Measurements from ENCODE around the gene FBXO21.
"Not testable (repeated sequence)": the region's sequence is repeated elsewhere in the genome, so short reads cannot be mapped to it uniquely, and the experiment has no call there.

FBXO21 gene

DNA sequence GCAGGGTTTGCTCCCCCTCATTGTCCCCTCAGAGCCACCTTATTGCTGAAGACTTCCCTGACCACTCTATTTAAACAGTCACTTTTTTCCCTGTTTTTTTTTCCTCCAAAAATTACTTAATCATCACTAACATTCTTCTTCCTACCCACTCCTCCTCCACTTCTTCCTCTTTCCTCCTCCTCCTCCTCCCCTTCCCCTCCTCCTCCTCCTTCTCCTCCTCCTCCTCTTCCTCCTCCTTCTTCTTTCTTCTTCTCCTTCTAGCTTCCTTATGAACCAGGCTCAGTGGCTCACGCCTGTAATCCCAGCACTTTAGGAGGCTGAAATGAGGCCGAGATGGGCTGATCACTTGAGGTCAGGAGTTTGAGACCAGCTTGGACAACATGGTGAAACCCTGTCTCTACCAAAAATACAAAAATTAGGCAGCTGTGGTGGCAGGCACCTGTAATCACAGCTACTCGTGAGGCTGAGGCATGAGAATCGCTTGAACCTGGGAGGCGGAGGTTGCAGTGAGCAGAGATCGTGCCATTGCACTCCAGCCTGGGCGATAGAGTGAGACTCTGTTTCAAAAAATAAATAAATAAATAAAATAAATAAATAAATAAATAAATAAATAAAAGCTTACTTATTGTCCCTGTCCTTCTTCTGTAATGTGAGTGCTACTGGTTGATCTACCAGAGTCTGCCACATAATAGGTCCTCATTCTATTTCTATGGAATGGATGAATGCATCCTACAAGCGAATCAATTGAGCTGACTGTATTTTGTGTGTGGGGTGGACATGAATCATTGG, 9.9 kb upstream of the FBXO21 start:
- not testable (repeated sequence) for H3K36me3 ChIP-seq (ENCODE audit: insufficient read depth, low read depth, low read length); H3K27ac ChIP-seq (ENCODE audit: low read length); H3K9me3 ChIP-seq (ENCODE audit: insufficient read depth, low read depth, low read length); H3K27me3 ChIP-seq (ENCODE audit: insufficient read depth, low read length); H3K9ac ChIP-seq (ENCODE audit: low read depth, low read length); H3K4me1 ChIP-seq (ENCODE audit: insufficient read depth, low read length); H3K4me3 ChIP-seq (ENCODE audit: low read length)

DNA sequence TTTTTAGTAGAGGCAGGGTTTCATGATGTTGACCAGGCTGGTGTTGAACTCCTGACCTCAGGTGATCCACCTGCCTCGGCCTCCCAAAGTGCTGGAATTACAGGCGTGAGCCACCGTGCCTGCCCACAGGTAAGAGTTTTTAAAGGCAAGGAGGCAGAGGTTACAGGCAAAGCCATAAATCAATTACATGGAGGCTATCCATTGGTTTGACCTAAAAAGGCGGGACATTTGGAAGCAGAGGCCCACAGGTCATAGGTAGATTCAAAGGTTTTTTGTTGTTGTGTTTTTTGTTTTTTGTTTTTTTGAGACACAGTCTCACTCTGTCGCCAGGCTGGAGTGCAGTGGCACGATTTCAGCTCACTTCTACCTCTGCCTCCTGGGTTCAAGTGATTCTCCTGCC, 6.1 kb upstream of the FBXO21 start:
- H3K4me1 ChIP-seq (ENCODE audit: insufficient read depth, low read length); H3K27ac ChIP-seq (ENCODE audit: low read length); H3K9ac ChIP-seq (ENCODE audit: low read depth, low read length); H3K36me3 ChIP-seq (ENCODE audit: insufficient read depth, low read depth, low read length); H3K4me3 ChIP-seq (ENCODE audit: low read length); H3K9me3 ChIP-seq (ENCODE audit: insufficient read depth, low read depth, low read length); H3K27me3 ChIP-seq (ENCODE audit: insufficient read depth, low read length): not testable (repeated sequence)

DNA sequence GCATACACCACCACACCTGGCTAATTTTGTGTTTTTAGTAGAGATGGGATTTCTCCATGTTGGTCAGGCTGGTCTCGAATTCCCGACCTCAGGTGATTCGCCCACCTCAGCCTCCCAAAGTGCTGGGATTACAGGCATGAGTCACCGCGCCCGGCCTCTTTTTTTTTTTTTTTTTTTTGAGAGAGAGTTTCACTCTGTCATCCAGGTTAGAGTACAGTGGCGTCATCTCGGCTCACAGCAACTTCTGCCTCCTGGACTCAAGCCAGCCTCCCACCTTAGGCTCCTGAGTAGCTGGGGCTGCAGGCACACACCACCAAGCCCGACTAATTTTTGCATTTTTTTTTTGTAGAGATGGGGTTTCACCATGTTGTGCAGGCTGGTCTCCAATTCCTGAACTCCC, 4.8 kb upstream of the FBXO21 start:
- H3K27ac ChIP-seq (ENCODE audit: low read length); H3K36me3 ChIP-seq (ENCODE audit: insufficient read depth, low read depth, low read length): not testable (repeated sequence)

DNA sequence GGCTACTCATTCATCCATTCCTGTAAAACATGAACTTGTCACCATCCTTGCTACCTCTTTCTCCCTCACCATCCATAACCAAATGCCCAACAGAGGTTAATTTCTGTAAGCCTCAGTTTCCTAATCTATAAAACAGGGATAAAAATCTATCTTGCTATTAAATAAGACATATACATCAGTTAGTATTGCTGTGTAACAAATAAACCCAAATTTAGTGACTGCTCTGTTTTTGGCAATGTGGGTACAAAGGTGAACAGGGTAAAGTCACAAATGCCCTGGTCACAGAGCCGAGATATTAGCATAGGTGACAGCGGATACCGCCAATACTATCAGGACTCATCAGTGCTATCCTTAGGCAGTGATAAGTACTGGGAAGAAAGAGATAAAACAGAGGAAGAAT, 3.6 kb upstream of the FBXO21 start:
- Histone ChIP-seq H3K9ac (ENCODE audit: low read depth, low read length) (no peak overlapping the region), H3K4me3 (ENCODE audit: low read length) (no peak overlapping the region), H3K27ac (ENCODE audit: low read length) (no peak overlapping the region), H3K36me3 (ENCODE audit: insufficient read depth, low read depth, low read length) (no peaks in the 10 kb centered on the region), H3K4me1 (ENCODE audit: insufficient read depth, low read length) (peaks cover 7% of the 10 kb centered on the region; the same call in 1 of the 2 replicates), H3K9me3 (ENCODE audit: insufficient read depth, low read depth, low read length) (no peaks in the 10 kb centered on the region; the same call in 1 of the 2 replicates), H3K27me3 (ENCODE audit: insufficient read depth, low read length) (no peaks in the 10 kb centered on the region; the same call in 1 of the 2 replicates)

More for the DNA sequence above, 4.8 kb upstream of the FBXO21 start:
- H3K4me3 ChIP-seq (ENCODE audit: low read length); H3K9me3 ChIP-seq (ENCODE audit: insufficient read depth, low read depth, low read length); H3K9ac ChIP-seq (ENCODE audit: low read depth, low read length); H3K27me3 ChIP-seq (ENCODE audit: insufficient read depth, low read length); H3K4me1 ChIP-seq (ENCODE audit: insufficient read depth, low read length): not testable (repeated sequence)

DNA sequence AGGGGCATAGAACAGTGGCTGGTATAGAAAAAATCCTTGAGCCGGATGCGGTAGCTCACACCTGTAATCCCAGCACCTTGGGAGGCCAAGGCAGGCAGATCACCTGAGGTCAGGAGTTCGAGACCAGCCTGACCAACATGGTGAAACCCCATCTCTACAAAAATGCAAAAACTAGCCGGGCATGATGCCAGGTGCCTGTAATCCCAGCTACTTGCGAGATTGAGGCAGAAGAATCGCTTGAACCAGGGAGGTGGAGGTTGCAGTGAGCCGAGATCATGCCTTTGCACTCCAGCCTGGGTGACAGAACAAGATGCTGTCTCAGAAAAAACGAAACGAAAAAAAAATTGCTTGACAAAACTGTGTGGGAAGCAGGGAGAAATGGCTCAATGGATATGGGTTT, 2.3 kb upstream of the FBXO21 start:
- H3K9me3 ChIP-seq (ENCODE audit: insufficient read depth, low read depth, low read length); H3K9ac ChIP-seq (ENCODE audit: low read depth, low read length); H3K36me3 ChIP-seq (ENCODE audit: insufficient read depth, low read depth, low read length); H3K27me3 ChIP-seq (ENCODE audit: insufficient read depth, low read length); H3K4me3 ChIP-seq (ENCODE audit: low read length); H3K27ac ChIP-seq (ENCODE audit: low read length): not testable (repeated sequence)
- H3K4me1 ChIP-seq (ENCODE audit: insufficient read depth, low read length), result peaks cover 12% of the 10 kb centered on the region; the same call in 1 of the 2 replicates

DNA sequence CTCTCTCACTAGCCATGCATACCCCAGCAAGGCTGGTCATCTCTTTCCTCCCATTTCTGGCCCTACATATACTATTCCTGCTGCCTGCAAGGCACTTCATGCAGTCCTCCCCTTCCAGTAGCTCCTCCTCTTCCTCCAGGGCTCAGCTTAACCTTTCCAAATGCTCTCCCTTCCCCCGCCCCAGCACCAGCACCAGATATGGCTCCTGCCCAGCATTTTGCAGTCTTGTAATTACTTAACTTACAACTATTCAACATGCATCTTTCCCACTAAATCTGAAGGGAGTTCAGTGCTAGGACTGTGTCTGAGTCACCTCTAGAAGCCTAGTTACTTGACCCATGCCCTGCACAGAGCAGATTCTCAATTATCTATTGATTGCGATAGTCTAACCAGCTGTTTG, 1.8 kb upstream of the FBXO21 start:
- Histone ChIP-seq H3K9me3 (ENCODE audit: insufficient read depth, low read depth, low read length) (no peaks in the 10 kb centered on the region; the same call in 1 of the 2 replicates), H3K27ac (ENCODE audit: low read length) (no peak overlapping the region), H3K27me3 (ENCODE audit: insufficient read depth, low read length) (no peaks in the 10 kb centered on the region; the same call in 1 of the 2 replicates), H3K36me3 (ENCODE audit: insufficient read depth, low read depth, low read length) (peaks cover 9% of the 10 kb centered on the region; the same call in 1 of the 2 replicates), H3K9ac (ENCODE audit: low read depth, low read length) (no peak overlapping the region), H3K4me3 (ENCODE audit: low read length) (no peak overlapping the region), H3K4me1 (ENCODE audit: insufficient read depth, low read length) (peaks cover 12% of the 10 kb centered on the region; the same call in 1 of the 2 replicates)

DNA sequence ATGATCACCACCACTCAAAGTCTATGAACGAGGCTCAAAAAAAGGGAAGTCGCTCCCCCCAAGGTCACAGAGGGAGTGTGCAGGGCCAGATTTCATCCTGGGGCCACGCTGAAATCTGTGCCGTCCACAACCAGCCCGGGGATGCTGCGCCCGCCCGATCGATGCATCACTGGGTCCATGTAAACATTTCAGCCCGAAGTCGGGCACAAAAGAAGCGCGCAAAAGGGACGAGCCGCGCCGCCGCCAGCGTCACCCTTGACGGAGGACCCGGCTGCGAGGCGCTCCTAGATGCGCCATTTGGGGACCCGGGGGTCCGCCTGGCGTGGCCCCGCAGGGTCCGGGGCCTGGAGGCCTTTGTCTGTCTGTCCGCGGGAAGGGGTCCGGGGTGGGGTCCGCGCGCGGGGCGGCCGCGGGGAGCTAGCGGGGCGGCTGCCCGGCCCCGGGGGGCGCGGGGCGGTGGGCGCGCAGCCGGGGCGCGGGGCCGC, 503 bp downstream of the FBXO21 start:
- H3K27me3 ChIP-seq (ENCODE audit: insufficient read depth, low read length), result no peaks in the 10 kb centered on the region; the same call in 1 of the 2 replicates
- H3K27ac ChIP-seq (ENCODE audit: low read length), result no peak overlapping the region
- no peaks in the 10 kb centered on the region; the same call in 1 of the 2 replicates for H3K9me3 ChIP-seq (ENCODE audit: insufficient read depth, low read depth, low read length)

DNA sequence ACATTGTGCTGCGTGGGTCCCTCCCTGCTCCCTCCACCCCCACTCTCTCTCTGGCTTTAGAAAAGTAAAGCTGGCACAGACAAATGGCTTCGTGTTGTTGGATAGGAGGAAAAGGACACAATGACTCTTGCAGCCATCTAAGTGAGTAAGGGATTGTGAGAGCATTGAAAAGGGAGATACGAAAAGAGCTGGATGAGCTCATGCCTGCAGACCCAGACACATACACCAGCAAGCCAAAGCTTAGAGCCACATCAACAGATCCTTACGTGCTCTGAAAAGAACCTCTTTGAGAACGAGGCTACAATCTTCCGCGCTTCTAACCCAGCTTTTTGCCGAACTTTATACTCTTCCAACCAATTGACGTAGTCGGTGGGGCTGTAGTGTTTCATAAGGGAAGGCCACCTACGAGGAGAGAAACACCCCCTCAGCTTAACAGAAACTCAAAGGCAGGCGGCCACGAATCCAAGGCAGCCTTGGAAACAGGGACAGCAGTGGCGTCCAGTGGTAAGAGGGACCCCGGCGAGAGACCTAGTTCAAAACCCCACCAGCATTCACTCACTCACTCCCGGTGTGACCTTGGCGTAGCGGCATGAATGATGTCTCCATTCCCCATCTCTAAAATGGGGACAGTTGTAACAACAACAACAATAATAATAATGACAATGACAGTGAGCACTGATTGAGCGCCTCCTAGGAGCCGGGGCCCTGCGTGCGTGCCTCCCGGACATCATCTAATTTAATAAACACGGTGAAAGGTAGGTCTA, 1.1 kb downstream of the FBXO21 start:
- H3K4me1 ChIP-seq (ENCODE audit: insufficient read depth, low read length), result peaks cover 12% of the 10 kb centered on the region; the same call in 1 of the 2 replicates
- H3K4me3 ChIP-seq (ENCODE audit: low read length), result peak overlapping the region; percentile 99
- H3K9me3 ChIP-seq (ENCODE audit: insufficient read depth, low read depth, low read length), result no peaks in the 10 kb centered on the region; the same call in 1 of the 2 replicates
- peak overlapping the region; percentile 89 for H3K9ac ChIP-seq (ENCODE audit: low read depth, low read length)
- no peak overlapping the region for H3K27ac ChIP-seq (ENCODE audit: low read length)
- H3K36me3 ChIP-seq (ENCODE audit: insufficient read depth, low read depth, low read length), result peaks cover 36% of the 10 kb centered on the region
- no peaks in the 10 kb centered on the region; the same call in 1 of the 2 replicates for H3K27me3 ChIP-seq (ENCODE audit: insufficient read depth, low read length)

More for the DNA sequence above, 503 bp downstream of the FBXO21 start:
- peaks cover 30% of the 10 kb centered on the region for H3K36me3 ChIP-seq (ENCODE audit: insufficient read depth, low read depth, low read length)
- peak overlapping the region; percentile 89 for H3K9ac ChIP-seq (ENCODE audit: low read depth, low read length)
- H3K4me3 ChIP-seq (ENCODE audit: low read length), result peak overlapping the region; percentile 99
- peaks cover 12% of the 10 kb centered on the region; the same call in 1 of the 2 replicates for H3K4me1 ChIP-seq (ENCODE audit: insufficient read depth, low read length)

DNA sequence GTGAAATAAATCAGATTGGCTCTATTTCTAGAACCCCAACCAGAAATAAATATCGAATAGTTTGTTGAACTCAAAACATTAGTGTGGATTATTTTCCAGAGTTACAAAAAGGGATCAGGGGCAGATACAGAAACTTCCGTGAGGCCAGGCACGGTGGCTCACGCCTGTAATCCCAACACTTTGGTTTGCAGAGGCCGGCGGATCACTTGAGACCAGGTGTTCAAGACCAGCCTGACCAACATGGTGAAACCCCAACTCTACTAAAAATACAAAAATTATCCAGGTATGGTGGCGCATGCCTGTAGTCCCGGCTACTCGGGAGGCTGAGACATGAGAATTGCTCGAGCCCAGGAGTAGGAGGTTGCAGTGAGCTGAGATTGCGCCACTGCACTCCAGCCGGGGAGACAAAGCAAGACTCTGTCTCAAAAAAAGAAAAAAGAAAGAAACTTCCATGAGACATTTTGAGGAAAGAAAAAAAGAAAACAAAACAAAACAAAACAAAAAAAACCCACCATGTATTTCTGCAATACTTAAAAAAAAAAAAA, 2.1 kb downstream of the FBXO21 start:
- H3K36me3 ChIP-seq (ENCODE audit: insufficient read depth, low read depth, low read length), result peaks cover 45% of the 10 kb centered on the region
- no peaks in the 10 kb centered on the region for H3K9me3 ChIP-seq (ENCODE audit: insufficient read depth, low read depth, low read length)
- no peak overlapping the region for H3K27ac ChIP-seq (ENCODE audit: low read length)
- H3K4me1 ChIP-seq (ENCODE audit: insufficient read depth, low read length), result peaks cover 12% of the 10 kb centered on the region; the same call in 1 of the 2 replicates
- no peaks in the 10 kb centered on the region; the same call in 1 of the 2 replicates for H3K27me3 ChIP-seq (ENCODE audit: insufficient read depth, low read length)
- no peak overlapping the region; the same call in 1 of the 2 replicates for H3K9ac ChIP-seq (ENCODE audit: low read depth, low read length)
- peak overlapping the region; percentile 99; the same call in 1 of the 2 replicates for H3K4me3 ChIP-seq (ENCODE audit: low read length)

DNA sequence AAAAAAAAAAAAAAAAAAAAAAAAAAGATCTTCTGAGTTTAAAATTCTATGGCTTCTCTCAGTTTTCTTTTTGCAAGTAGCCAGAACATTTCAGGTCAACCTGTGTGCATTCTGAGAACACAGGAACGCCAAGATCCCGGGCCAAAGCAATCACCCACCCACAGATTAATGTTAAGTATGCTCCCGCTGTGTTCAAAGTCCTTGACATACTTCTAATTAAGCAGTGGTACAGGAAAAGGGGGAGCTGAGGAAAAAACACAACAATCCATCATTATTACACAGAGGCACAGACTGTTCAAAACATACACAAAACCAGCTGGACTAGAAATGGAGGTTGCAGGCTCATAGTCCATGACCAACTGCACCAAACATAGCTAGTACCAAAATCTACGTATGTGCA, 2.8 kb downstream of the FBXO21 start:
- no peaks in the 10 kb centered on the region for H3K9me3 ChIP-seq (ENCODE audit: insufficient read depth, low read depth, low read length)
- H3K4me1 ChIP-seq (ENCODE audit: insufficient read depth, low read length), result peaks cover 12% of the 10 kb centered on the region; the same call in 1 of the 2 replicates
- H3K9ac ChIP-seq (ENCODE audit: low read depth, low read length), result no peak overlapping the region
- no peak overlapping the region for H3K4me3 ChIP-seq (ENCODE audit: low read length)
- H3K27ac ChIP-seq (ENCODE audit: low read length), result no peak overlapping the region
- H3K27me3 ChIP-seq (ENCODE audit: insufficient read depth, low read length), result no peaks in the 10 kb centered on the region; the same call in 1 of the 2 replicates
- H3K36me3 ChIP-seq (ENCODE audit: insufficient read depth, low read depth, low read length), result peaks cover 51% of the 10 kb centered on the region

DNA sequence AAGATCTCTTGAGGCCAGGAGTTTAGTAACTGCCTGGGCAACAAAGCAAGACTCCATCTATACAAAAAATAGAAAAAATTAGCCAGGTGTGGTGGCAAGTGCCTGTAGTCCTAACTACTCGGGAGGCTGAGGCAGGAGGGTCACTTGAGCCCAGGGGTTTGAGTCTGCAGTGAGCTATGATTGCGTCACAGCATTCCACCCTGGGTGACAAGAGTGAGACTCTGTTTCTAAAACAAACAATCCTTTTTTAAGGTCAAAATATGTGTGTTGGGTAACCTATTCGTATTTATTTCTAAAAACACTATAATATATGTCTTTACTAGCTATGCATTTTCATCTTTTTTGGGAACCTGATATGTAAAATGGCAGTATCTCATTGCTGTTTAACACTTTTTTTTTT, 7.4 kb downstream of the FBXO21 start:
- no peaks in the 10 kb centered on the region for H3K27me3 ChIP-seq (ENCODE audit: insufficient read depth, low read length)
- peaks cover 90% of the 10 kb centered on the region for H3K36me3 ChIP-seq (ENCODE audit: insufficient read depth, low read depth, low read length)
- H3K9ac ChIP-seq (ENCODE audit: low read depth, low read length), result no peak overlapping the region
- H3K4me3 ChIP-seq (ENCODE audit: low read length), result no peak overlapping the region
- H3K9me3 ChIP-seq (ENCODE audit: insufficient read depth, low read depth, low read length), result no peaks in the 10 kb centered on the region
- H3K27ac ChIP-seq (ENCODE audit: low read length), result no peak overlapping the region
- H3K4me1 ChIP-seq (ENCODE audit: insufficient read depth, low read length), result no peaks in the 10 kb centered on the region

Measured in iPS-20b (cell line).